Fibroblast of villous mesenchyme (primary cell): ENCODE results near the gene BRD3OS. TPM values are rescaled to one million over a fixed set of nuclear protein-coding genes. Genes with fewer than 3 reads are reported as not detected.

ENCODE experiments used
- DNase-seq: peaks from one replicate; pipeline ENCODE4 v3.0.0-alpha.2; 2010; ENCODE audit warnings: low read depth
- H3K4me3 ChIP-seq: 2 replicates; pipeline ENCODE4 v1.5.1; 2011; ENCODE audit warnings: low read depth, mild to moderate bottlenecking, low read length
- CTCF ChIP-seq: IDR thresholded peaks from 2 replicates; pipeline ENCODE4 v1.5.1; 2012; ENCODE audit warnings: low read depth, mild to moderate bottlenecking, low read length; ENCODE audit not compliant: insufficient read depth
- total RNA-seq: library from RNA; depleted of rRNA; stranded (reverse); fragments of >200 nt; gene quantifications from 2 replicates; pipeline ENCODE4 v1.2.3, GENCODE V29; 2012

Gene BRD3OS
- total RNA-seq, 1 donor = 22.9 TPM

- no peak for DNase-seq
- no peak for TF ChIP-seq CTCF
- no peak overlapping the region for H3K4me3 ChIP-seq
Observed at GRCh38 chr9:134002796-134003195, 22.5 kb upstream of the BRD3OS start.

GRCh38 chr9:134003237-134003636 is 22.0 kb upstream of the BRD3OS start:
- no peak for DNase-seq
- no peak overlapping the region for H3K4me3 ChIP-seq
- no peak for TF ChIP-seq CTCF

DNA sequence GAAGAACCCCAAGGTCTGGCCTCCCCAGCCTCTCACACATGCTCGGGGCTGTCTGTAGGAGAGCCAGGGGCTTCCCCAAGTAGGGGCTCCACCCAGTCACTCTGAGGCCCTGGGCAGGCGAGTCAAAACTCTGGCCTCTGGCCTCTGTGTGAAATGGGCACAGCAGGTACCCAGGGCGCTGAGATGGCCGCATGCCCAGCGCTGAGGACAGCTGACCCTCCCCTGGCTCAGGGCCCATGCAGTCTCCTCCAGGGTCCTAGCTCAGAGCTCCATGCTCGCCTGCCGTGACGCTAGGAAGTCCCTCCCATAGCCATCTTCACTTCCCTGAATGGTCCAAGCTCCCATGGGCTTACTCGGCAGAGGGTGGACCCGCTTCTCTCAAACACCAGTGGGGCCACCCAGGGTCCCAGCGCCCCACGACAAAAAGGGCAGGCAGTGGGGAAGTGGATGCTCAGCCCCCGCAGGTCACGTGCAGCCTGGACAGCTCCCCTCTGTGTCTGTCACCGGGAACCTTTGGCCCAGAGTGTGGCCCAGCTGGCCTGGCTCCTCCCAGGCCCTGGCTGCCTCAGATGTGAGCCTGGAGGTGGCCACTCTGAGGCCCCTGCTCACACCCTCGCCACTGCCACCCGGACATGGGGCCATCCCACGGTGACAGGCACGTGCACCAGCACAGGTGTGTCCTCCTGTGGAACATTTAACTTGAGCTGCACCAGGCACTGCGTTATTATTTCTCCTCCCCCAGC is 21.0 kb upstream of the BRD3OS start:
- DNase-seq = no peak
- no peak overlapping the region for H3K4me3 ChIP-seq
- TF ChIP-seq CTCF = no peak

GRCh38 chr9:134004881-134005280 is 20.4 kb upstream of the BRD3OS start:
- DNase-seq = no peak
- TF ChIP-seq CTCF = no peak
- H3K4me3 ChIP-seq = no peak overlapping the region

GRCh38 chr9:134005381-134005780 is 19.9 kb upstream of the BRD3OS start:
- no peak for DNase-seq
- no peak for TF ChIP-seq CTCF
- H3K4me3 ChIP-seq = no peak overlapping the region

DNA sequence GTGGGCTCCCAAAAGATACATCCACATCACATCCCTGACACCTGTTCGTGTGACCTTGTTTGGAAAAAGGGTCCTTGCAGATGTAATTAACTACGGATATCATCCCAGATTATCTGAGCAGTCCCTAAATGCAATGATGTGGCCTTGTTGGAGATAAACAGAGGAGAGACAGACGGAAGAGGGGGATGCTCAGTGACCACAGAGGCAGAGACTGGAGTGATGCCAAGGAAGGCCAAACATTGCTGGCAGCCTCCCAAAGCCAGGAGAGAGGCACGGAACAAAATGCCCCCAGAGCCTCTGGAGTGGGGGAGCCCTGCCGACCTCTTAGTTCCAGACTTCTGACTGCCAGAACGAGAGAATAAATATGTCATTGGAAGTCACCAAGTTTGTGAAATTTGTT is 18.1 kb upstream of the BRD3OS start:
- H3K4me3 ChIP-seq = no peak overlapping the region
- no peak for TF ChIP-seq CTCF
- no peak for DNase-seq

- H3K4me3 ChIP-seq = no peak overlapping the region
- no peak for DNase-seq
- TF ChIP-seq CTCF = no peak
Observed at GRCh38 chr9:134007571-134007970, 17.7 kb upstream of the BRD3OS start.
